ENCODE data around the gene MEG3. TPM values are rescaled to one million over a fixed set of nuclear protein-coding genes. Genes with fewer than 3 reads are reported as not detected.

Gene MEG3
- total and polyA plus RNA-seq, 2 donors (not counting 3 experiments of a cell fraction or from before 2014, with no cell fraction given) = 378 to 508 TPM

DNA sequence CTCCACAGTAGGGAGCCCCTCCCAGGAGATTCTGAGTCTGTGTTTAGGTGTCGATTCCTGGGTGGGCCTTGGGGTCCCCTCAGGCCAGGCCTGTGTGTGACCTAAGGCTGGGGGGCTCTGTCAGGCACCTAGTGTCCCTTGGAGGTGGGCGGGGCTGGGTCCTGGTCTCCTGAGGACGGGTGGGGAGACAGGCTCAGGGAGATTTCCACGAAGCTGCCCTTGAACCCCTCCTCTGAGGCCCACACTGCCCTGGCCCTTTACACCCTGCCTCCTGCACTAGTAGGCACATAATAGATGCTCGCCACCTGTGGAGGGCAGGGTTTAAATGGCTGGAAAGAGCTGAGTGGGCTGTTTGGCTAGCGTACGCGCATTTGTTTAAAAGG is 32.9 kb downstream of the MEG3 start:
- H2AFZ ChIP-seq (ENCODE audit: low read depth, low read length) = no peak overlapping the region
- H3K36me3 ChIP-seq (ENCODE audit: control insufficient read depth in 2 of 2, extremely low read depth in 1 of 2, insufficient read depth in 2 of 2, low read length in 2 of 2) = peaks cover 0 to 12% of the 10 kb centered on the region in 2 experiments
- peaks cover 2% of the 10 kb centered on the region for H3K79me2 ChIP-seq (ENCODE audit: control insufficient read depth, insufficient read depth, low read length)
- intact Hi-C loops (cut with micrococcal nuclease) (no loop called here), dilution Hi-C loops (cut with MboI; ENCODE audit: extremely low pct_ligation_motif_present, low sequenced_read_pairs) (no loop called here)
- no peak for FAIRE-seq
- ChIA-PET POLR2A (no interaction called here), CTCF (no interaction called here)
- H3K27me3 ChIP-seq (ENCODE audit: control insufficient read depth in 2 of 2, insufficient read depth in 2 of 2, low read length in 2 of 2) = no peaks in the 10 kb centered on the region
- BruUV-seq (replicated peaks) = no TSS peak
- no peak overlapping the region for H3K9ac ChIP-seq (replicated peaks; ENCODE audit: extremely low read depth, insufficient read depth, low read length)
- H3K4me1 ChIP-seq (ENCODE audit: control insufficient read depth, extremely low read depth, insufficient read depth, low read length) = no peaks in the 10 kb centered on the region
- no peaks in the 10 kb centered on the region for H3K9me1 ChIP-seq (replicated peaks; ENCODE audit: control insufficient read depth, extremely low read depth, insufficient read depth, low read length)
- no peaks in the 10 kb centered on the region for H4K20me1 ChIP-seq (replicated peaks; ENCODE audit: control insufficient read depth, extremely low read depth, insufficient read depth, low read length)
- no peak overlapping the region for H3K27ac ChIP-seq (ENCODE audit: insufficient read depth, low read depth, low read length)
- H3K4me3 ChIP-seq (replicated peaks in 1 of 3; ENCODE audit: insufficient read depth in 1 of 3, low read depth in 1 of 3, low read length in 3 of 3) = no peak overlapping the region
- no peaks in the 10 kb centered on the region for H3K9me3 ChIP-seq (replicated peaks; ENCODE audit: control insufficient read depth, insufficient read depth, low read length)
- DNase-seq (ENCODE audit: low read depth, low spot score) = no peak
- TF ChIP-seq JUN (IDR thresholded peaks at IDR 0.05; ENCODE audit: borderline replicate concordance, insufficient read depth, insufficient read length, low read depth) (no peak), POLR2A (IDR thresholded peaks at IDR 0.05; ENCODE audit: low read depth, low read length) (no peak), EZH2 (IDR thresholded peaks at IDR 0.05; ENCODE audit: borderline replicate concordance, low read depth, low read length, severe bottlenecking) (no peak), FOS (IDR thresholded peaks at IDR 0.05; ENCODE audit: borderline replicate concordance, insufficient read depth, low read length) (no peak), GATA2 (IDR thresholded peaks at IDR 0.05; ENCODE audit: insufficient read depth, insufficient read length, low read depth, low read length) (no peak), MYC (IDR thresholded peaks at IDR 0.05; ENCODE audit: low read depth, low read length) (no peak), POLR2AphosphoS5 (IDR thresholded peaks at IDR 0.05; ENCODE audit: insufficient read depth, low read depth, low read length) (no peak)
- TF ChIP-seq, protein P1, sequence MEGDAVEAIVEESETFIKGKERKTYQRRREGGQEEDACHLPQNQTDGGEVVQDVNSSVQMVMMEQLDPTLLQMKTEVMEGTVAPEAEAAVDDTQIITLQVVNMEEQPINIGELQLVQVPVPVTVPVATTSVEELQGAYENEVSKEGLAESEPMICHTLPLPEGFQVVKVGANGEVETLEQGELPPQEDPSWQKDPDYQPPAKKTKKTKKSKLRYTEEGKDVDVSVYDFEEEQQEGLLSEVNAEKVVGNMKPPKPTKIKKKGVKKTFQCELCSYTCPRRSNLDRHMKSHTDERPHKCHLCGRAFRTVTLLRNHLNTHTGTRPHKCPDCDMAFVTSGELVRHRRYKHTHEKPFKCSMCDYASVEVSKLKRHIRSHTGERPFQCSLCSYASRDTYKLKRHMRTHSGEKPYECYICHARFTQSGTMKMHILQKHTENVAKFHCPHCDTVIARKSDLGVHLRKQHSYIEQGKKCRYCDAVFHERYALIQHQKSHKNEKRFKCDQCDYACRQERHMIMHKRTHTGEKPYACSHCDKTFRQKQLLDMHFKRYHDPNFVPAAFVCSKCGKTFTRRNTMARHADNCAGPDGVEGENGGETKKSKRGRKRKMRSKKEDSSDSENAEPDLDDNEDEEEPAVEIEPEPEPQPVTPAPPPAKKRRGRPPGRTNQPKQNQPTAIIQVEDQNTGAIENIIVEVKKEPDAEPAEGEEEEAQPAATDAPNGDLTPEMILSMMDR (IDR thresholded peaks at IDR 0.05; ENCODE audit: extremely low read depth in 1 of 2, insufficient read depth in 1 of 2, low read depth in 1 of 2, low read length in 2 of 2) = no peak
- TF ChIP-seq, protein P2, sequence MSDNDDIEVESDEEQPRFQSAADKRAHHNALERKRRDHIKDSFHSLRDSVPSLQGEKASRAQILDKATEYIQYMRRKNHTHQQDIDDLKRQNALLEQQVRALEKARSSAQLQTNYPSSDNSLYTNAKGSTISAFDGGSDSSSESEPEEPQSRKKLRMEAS (IDR thresholded peaks at IDR 0.05; ENCODE audit: insufficient read depth, insufficient read length) = no peak
- H3K4me2 ChIP-seq (ENCODE audit: insufficient read depth, low read length) = no peak overlapping the region
